Gastroesophageal sphincter (tissue), 3 donors: ENCODE data around the gene GPR171.

Source experiments
- EP300 ChIP-seq: sonication (generic); formaldehyde crosslinking; IDR thresholded peaks from one replicate; pipeline ENCODE4 v1.6.1; 2017; ENCODE audit warnings: antibody characterized with exemption, mild to moderate bottlenecking
- POLR2A ChIP-seq, 2 donors: fragments of 450-650 bp; IDR thresholded peaks; one replicate each; pipeline ENCODE4 v1.6.1; 2017; ENCODE audit warnings: antibody characterized with exemption in 2 of 2, mild to moderate bottlenecking in 2 of 2, moderate library complexity in 1 of 2
- TF ChIP-seq, protein P1 (sequence below), 4 experiments: fragments of 200-600 bp in 2 of 4; fragments of 450-650 bp in 2 of 4; sonication (generic) in 1 of 4; IDR thresholded peaks; one replicate each; pipeline ENCODE4 v1.5.1; 2017 to 2019; ENCODE audit warnings: antibody characterized with exemption in 4 of 4, mild to moderate bottlenecking in 2 of 4, moderate library complexity in 2 of 4

DNA sequence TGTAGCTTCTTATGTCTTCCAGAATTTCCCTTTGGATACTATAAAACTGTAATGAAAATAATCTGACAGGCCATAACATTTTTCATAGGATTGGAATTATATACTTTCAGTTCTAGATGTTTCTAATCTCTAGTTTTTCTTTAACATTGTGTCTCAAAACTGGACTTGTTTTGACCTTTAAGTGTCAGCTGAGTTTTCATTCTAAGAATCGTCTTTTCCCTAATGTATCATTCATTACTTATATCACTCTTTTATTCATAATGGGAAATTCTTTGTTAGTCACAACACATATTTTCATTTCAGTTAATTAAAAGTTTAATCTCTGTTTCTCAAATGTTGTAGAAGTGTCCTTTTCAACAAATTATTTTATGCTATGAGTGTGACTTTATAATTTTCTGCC lies 11.9 kb downstream of the GPR171 start:
- TF ChIP-seq, protein P1, sequence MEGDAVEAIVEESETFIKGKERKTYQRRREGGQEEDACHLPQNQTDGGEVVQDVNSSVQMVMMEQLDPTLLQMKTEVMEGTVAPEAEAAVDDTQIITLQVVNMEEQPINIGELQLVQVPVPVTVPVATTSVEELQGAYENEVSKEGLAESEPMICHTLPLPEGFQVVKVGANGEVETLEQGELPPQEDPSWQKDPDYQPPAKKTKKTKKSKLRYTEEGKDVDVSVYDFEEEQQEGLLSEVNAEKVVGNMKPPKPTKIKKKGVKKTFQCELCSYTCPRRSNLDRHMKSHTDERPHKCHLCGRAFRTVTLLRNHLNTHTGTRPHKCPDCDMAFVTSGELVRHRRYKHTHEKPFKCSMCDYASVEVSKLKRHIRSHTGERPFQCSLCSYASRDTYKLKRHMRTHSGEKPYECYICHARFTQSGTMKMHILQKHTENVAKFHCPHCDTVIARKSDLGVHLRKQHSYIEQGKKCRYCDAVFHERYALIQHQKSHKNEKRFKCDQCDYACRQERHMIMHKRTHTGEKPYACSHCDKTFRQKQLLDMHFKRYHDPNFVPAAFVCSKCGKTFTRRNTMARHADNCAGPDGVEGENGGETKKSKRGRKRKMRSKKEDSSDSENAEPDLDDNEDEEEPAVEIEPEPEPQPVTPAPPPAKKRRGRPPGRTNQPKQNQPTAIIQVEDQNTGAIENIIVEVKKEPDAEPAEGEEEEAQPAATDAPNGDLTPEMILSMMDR (IDR thresholded peaks at IDR 0.05), result no peak
- no peak for TF ChIP-seq EP300
- no peak for TF ChIP-seq POLR2A (IDR thresholded peaks at IDR 0.05)
